Measurements from ENCODE around the gene C2orf80. TPM values are rescaled to one million over a fixed set of nuclear protein-coding genes. Genes with fewer than 3 reads are reported as not detected.
"Not testable (repeated sequence)": the region's sequence is repeated elsewhere in the genome, so short reads cannot be mapped to it uniquely, and the experiment has no call there.

The C2orf80 gene
- total RNA-seq, result 100 to 1,000 TPM in 1 of 8 experiments, 10 to 100 TPM in 4, 1 to 10 TPM in 2, under 1 TPM in 1; 0.61 to 217 (median 12.9) TPM

DNA sequence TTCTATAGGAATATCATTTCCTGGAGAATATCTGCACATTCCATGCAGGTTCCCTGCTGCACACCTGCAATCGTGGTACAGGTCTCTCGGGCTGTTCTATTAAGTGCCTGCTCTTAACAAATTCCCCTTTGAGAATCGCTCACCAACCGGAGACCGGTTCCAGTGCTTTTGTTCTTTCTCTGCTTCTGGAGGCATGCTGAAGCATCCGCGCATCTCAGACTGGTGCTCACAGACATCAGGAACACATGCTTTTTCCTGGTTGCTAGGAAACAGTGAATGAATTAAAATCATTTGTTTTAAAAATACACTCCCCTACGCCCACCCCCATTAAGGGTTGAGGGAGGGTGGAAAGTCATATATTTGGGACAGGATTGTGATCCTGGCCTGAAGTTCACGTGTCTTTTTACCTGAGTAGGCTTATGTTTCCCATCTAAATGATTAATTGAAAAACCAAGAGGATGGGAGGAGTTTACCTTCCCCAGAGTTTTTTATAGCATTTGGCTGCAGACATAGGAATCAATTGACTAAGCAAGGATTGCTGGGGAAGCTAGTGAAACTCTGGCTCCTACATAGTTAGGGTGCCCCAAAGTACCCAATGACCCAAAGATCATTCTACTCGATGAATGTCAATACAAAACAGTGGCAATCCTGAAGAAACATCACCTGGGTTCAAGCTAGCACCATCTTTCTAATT lies at the start of gene C2orf80:
TSS of gene C2orf80 (minus strand) at position 221 of the 694 bp plus-strand sequence. CDS start 3,044 bp downstream, outside the sequence.
- 0 to 36% (median 10%) methylated on average over 1 to 8 of the region's 10 CpGs; no CpG with 5 or more reads in 1 of the 10 experiments for WGBS, 10 experiments
- peak; percentile 8 to 90 (median 86) for ATAC-seq (replicated peaks in 6 of 8)
- Histone ChIP-seq H3K27ac (peak within 1 kb of the TSS; percentile 75 to 81), H3K4me3 (peak within 1 kb of the TSS; percentile 27 to 43 (median 36)), H3K4me1 (replicated peaks in 1 of 2) (peaks cover 13 to 19% of the 10 kb centered on the region in 2 donors)
- in situ Hi-C loops (cut with MboI; ENCODE audit: low pct_unique_long_range_greater_than_20kb in 2 of 9, low sequenced_read_pairs in 9 of 9, unreplicated experiment in 9 of 9), result no loop called here

DNA sequence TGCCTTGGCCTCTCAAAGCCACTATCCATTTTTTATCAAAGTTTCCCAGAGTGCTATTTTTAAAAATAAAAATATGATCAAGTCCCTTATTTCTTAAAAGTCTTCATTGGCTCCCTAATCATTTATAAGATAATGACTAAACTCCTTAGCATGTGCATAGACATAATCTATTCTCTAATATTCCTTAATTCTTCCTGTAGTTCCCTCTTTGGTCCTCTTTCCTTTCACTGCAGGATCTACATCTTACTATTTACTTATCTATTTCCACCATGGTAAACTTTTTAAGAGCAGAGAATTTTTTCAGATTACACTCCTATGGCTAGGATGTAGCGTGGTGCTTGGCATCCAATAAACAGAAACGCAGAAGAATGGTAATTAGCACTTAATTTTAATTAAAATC lies 46.0 kb upstream of the C2orf80 start:
- no peak for ATAC-seq (replicated peaks in 6 of 8)
- Histone ChIP-seq H3K4me3 (no peak overlapping the region), H3K4me1 (replicated peaks in 1 of 2) (no peaks in the 10 kb centered on the region), H3K27ac (no peak overlapping the region)
- in situ Hi-C loops (cut with MboI; ENCODE audit: low pct_unique_long_range_greater_than_20kb in 2 of 9, low sequenced_read_pairs in 9 of 9, unreplicated experiment in 9 of 9), result no loop called here
- WGBS, 10 experiments, result 67 to 100% (median 90%) methylated on average over 2 of the region's 2 CpGs; no CpG with 5 or more reads in 1 of the 10 experiments

DNA sequence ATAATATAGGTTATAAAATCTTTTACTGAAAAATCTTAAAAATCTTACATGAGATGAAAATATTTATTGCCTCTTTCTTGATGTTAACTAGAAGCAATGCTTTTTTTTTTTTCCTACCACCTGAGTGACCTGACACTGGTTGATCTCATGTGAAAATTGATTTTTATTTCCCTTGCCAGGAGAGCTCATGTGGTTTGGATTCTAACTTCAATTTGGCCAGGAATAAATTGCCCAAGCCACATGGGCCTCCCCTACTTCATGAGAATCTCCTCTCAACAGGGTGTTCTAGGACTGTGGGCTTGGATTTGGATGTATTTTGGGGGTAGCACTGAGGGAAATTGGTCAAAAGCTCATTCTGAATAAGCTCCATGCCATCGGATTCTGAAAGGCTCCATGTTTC lies 45.0 kb upstream of the C2orf80 start:
- in situ Hi-C loops (cut with MboI; ENCODE audit: low pct_unique_long_range_greater_than_20kb in 2 of 9, low sequenced_read_pairs in 9 of 9, unreplicated experiment in 9 of 9), result no loop called here
- 60 to 100% (median 100%) methylated on average over 1 of the region's 1 CpG; no CpG with 5 or more reads in 6 of the 10 experiments for WGBS, 10 experiments
- H3K4me1 ChIP-seq (replicated peaks in 1 of 2), result no peaks in the 10 kb centered on the region
- H3K27ac ChIP-seq, result no peak overlapping the region
- H3K4me3 ChIP-seq, result no peak overlapping the region
- peak in 1 of 8 experiments; percentile 16 for ATAC-seq (replicated peaks in 6 of 8)

DNA sequence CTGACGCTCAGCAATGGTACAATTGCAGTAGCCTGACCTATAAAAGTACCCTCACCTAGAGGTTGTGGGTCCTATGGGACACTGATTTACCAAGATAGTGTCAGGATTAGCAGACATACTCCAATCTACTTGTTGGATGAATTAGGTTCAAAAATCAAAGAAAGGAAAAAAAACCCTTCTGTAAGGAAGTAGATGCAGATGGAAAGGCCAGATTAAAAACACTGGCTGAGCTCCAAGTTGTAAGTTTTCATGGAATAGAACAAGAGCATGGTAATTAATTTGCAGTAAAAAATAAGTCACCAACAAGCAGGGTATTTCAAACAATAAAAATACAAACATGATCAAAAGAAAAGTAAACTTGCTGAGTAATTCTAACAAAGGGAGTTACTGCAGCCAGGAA lies 38.6 kb upstream of the C2orf80 start:
- WGBS, 10 experiments, result 33 to 100% (median 80%) methylated on average over 1 of the region's 1 CpG; no CpG with 5 or more reads in 3 of the 10 experiments
- no peak for ATAC-seq (replicated peaks in 6 of 8)
- Histone ChIP-seq H3K4me1 (replicated peaks in 1 of 2) (no peaks in the 10 kb centered on the region), H3K27ac (no peak overlapping the region), H3K4me3 (no peak overlapping the region)
- in situ Hi-C loops (cut with MboI; ENCODE audit: low pct_unique_long_range_greater_than_20kb in 2 of 9, low sequenced_read_pairs in 9 of 9, unreplicated experiment in 9 of 9), result no loop called here

DNA sequence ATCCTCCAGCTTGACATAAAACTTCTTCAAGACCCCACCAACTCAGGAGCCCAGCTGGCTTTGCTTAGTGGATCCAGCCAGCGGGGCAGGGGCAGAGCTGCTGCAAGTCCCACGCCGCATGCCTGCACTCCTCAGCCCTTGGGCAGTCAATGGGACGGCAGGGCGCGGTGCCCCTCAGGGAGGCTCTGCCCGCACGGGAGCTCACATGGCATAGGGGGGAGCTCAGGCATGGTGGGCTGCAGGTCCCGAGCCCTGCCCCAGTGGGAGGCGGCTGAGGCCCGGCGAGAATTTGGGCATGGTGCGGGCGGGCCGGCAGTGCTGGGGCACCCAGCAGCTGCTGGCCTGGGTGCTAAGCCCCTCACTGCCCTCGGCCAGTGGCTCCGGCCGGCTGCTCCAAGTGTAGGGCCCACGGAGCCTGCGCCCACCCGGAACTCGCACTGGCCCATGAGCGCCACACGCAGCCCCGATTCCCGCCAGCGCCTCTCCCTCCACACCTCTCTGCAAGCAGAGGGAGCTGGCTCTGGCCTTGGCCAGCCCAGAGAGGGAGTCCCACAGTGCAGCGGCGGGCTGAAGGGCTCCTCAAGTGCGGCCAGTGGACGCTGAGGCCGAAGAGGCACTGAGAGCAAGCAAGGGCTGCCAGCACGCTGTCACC lies 37.9 kb upstream of the C2orf80 start:
- in situ Hi-C loops (cut with MboI; ENCODE audit: low pct_unique_long_range_greater_than_20kb in 2 of 9, low sequenced_read_pairs in 9 of 9, unreplicated experiment in 9 of 9), result no loop called here
- no peak overlapping the region for H3K27ac ChIP-seq
- ATAC-seq (replicated peaks in 6 of 8), result no peak
- H3K4me3 ChIP-seq, result no peak overlapping the region
- 60 to 100% (median 100%) methylated on average over 2 to 6 of the region's 33 CpGs; no CpG with 5 or more reads in 5 of the 10 experiments for WGBS, 10 experiments
- no peaks in the 10 kb centered on the region for H3K4me1 ChIP-seq (replicated peaks in 1 of 2)

DNA sequence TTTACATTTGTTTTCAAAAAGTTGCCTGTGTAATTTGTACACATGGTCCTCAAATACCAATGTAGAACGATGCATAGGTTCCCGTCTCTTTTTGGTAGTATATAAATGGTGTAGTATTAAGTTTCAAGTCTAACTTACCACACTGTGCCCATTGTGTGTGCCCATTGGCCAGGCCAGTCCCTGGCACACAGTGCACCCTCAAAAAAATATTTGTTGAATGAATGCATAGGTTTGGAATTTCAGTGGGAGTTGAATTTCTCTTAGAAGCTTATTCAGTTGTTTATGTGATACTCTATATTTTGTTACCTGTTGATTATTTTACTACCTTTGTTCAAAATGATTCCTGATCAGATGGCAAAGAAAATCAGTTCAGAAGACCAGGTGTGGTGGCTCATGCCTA lies 35.0 kb upstream of the C2orf80 start:
- 86 to 100% (median 100%) methylated on average over 1 to 2 of the region's 2 CpGs; no CpG with 5 or more reads in 1 of the 10 experiments for WGBS, 10 experiments
- ATAC-seq (replicated peaks in 6 of 8), result no peak

DNA sequence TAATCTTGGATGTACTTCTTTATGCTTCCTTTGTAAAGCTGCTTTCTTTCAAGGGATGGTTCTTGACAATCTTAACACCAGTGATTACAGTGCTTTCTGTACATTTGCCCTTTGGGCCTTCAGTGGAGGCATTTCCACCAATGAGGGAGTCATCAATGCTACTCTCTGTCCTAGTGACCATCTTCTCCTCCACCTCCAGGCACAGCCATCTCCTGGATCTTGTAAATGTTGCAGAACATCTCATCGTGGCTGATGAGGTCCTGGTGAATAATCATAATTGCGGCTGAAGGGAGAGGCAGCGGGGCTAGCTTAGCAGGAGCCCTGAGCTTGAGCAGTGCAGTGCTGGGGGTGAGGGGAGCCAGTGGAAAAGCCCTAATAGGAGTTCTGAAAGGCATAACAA lies 32.5 kb upstream of the C2orf80 start:
- H3K4me3 ChIP-seq, result no peak overlapping the region
- WGBS, 10 experiments, result 33 to 92% (median 72%) methylated on average over 1 to 3 of the region's 3 CpGs; no CpG with 5 or more reads in 6 of the 10 experiments
- H3K27ac ChIP-seq, result no peak overlapping the region
- in situ Hi-C loops (cut with MboI; ENCODE audit: low pct_unique_long_range_greater_than_20kb in 2 of 9, low sequenced_read_pairs in 9 of 9, unreplicated experiment in 9 of 9), result no loop called here
- peak in 5 of 8 experiments; percentile 43 to 100 (median 65) for ATAC-seq (replicated peaks in 6 of 8)
- no peaks in the 10 kb centered on the region for H3K4me1 ChIP-seq (replicated peaks in 1 of 2)

More for the DNA sequence above, 35.0 kb upstream of the C2orf80 start:
- in situ Hi-C loops (cut with MboI; ENCODE audit: low pct_unique_long_range_greater_than_20kb in 2 of 9, low sequenced_read_pairs in 9 of 9, unreplicated experiment in 9 of 9), result no loop called here
- no peaks in the 10 kb centered on the region for H3K4me1 ChIP-seq (replicated peaks in 1 of 2)
- H3K27ac ChIP-seq, result no peak overlapping the region
- H3K4me3 ChIP-seq, result no peak overlapping the region

DNA sequence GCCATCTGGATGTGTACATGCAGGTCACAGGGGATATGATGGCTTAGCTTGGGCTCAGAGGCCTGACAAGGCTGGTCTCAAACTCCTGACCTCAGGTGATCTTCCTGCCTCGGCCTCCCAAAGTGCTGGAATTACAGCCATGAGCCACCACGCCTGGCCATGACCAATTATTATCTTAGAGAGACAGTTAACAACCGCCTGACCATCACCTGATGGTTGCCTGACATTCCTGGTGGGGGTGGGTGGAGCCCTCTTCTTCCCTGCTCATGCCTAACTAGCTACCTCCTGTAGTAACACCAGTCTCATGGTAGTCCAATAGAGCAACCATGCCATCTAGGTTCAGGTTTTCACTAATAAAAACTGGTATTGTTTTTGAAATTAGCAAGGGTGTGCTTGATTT lies 32.0 kb upstream of the C2orf80 start:
- in situ Hi-C loops (cut with MboI; ENCODE audit: low pct_unique_long_range_greater_than_20kb in 2 of 9, low sequenced_read_pairs in 9 of 9, unreplicated experiment in 9 of 9); ATAC-seq (replicated peaks in 6 of 8); H3K4me3 ChIP-seq; H3K4me1 ChIP-seq (replicated peaks in 1 of 2); H3K27ac ChIP-seq: not testable (repeated sequence)
- WGBS, 10 experiments, result 83 to 100% (median 100%) methylated on average over 1 of the region's 3 CpGs; no CpG with 5 or more reads in 7 of the 10 experiments

DNA sequence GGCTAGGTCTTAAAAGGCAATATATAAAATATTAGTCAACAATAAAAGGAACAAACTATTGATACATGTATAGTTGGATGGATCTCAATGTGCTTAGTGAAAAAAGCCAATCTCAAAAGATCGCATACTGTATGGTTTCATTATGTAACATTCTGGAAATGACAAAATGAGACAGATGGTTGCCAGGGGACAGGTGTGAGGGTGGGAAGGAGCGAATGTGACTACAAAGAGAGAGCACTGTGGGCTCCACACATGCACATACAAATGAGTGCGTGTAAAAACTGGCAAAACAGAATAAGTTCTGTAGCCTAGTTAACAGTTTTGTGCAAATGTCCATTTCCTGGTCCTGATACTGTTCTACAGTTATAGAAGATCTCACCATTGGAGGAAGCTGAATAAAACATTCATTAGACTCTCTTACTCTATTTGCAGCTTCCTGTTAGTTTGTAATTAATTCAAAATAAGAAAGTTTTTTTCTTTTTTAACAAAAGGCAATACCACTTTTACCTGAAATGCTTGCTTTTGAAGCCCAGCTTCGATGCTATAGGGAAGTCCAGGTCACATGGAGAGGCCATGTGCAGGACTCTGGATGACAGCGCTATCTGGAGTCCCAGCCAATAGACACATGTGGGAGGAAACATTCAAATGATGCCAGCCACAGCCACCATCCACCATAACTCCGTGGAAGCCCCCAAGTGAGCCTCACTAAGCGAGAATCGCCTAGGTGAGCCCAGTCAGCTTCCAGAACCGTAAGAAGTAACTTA lies 21.0 kb upstream of the C2orf80 start:
- Histone ChIP-seq H3K4me3 (no peak overlapping the region), H3K4me1 (replicated peaks in 1 of 2) (no peaks in the 10 kb centered on the region), H3K27ac (no peak overlapping the region)
- in situ Hi-C loops (cut with MboI; ENCODE audit: low pct_unique_long_range_greater_than_20kb in 2 of 9, low sequenced_read_pairs in 9 of 9, unreplicated experiment in 9 of 9), result no loop called here
- peak in 1 of 8 experiments; percentile 7 for ATAC-seq (replicated peaks in 6 of 8)
- 27 to 100% (median 89%) methylated on average over 1 to 8 of the region's 9 CpGs for WGBS, 10 experiments

DNA sequence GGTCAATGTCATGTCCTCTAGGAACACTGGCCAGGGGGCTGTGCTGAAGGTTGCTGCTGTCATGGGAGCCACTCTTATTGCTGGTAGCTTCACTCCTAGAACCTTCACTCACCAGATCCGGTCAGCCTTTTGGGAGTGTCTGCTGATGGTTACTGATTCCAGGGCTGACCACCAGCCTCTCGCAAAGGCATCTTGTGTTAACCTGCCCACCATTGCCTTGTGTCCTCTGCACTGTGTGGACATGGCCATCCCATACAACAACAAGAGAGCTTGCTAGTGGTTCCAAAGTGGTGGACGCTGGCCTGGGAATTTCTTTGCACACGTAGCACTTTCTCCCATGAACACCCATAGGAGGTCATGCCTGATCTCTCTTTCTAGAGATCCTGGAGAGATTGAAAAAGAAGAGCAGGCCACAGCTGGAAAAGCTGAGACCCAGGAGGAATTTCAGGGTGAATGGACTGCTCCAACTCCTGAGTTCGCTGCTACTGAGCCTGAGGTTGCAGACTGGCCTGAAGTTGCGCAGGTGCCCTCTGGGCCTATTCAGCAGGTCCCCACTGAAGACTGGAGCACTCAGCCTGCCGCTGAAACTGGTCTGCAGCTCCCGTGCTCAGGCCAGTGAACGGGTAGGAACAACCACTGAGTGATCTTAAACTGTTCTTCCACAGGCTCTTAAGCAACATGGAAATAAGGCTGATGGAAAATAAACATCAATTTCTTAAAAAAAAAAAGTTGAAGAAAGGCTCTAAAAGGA lies 18.7 kb upstream of the C2orf80 start:
- peak in 1 of 8 experiments; percentile 32 for ATAC-seq (replicated peaks in 6 of 8)
- H3K4me1 ChIP-seq (replicated peaks in 1 of 2), result no peaks in the 10 kb centered on the region
- 65 to 100% (median 86%) methylated on average over 1 to 7 of the region's 9 CpGs; no CpG with 5 or more reads in 3 of the 10 experiments for WGBS, 10 experiments
- H3K4me3 ChIP-seq, result no peak overlapping the region
- no peak overlapping the region for H3K27ac ChIP-seq
- in situ Hi-C loops (cut with MboI; ENCODE audit: low pct_unique_long_range_greater_than_20kb in 2 of 9, low sequenced_read_pairs in 9 of 9, unreplicated experiment in 9 of 9), result no loop called here

DNA sequence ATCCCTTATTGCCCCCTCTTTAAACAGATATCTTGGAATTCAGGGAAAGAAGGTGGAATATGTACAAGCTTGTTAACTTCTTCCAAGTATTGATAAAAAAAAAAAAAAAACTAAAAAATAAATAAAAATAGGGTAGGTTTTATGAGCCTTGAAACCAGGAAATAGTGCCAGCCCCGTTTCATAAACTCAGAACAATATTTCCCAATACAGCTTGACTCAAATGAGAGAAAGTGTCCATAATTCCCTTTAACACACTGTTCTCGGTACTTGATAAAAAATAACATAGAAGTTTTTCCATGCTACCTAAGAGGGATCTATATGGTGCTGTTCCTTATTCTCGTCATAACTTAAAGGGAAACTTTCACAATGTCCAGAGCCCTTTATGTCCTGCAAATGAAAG lies 17.9 kb upstream of the C2orf80 start:
- ATAC-seq (replicated peaks in 6 of 8), result peak in 1 of 8 experiments; percentile 3
- in situ Hi-C loops (cut with MboI; ENCODE audit: low pct_unique_long_range_greater_than_20kb in 2 of 9, low sequenced_read_pairs in 9 of 9, unreplicated experiment in 9 of 9), result no loop called here
- H3K27ac ChIP-seq, result no peak overlapping the region
- WGBS, 10 experiments, result 39 to 100% (median 87%) methylated on average over 1 to 3 of the region's 3 CpGs
- H3K4me1 ChIP-seq (replicated peaks in 1 of 2), result no peaks in the 10 kb centered on the region
- no peak overlapping the region for H3K4me3 ChIP-seq

DNA sequence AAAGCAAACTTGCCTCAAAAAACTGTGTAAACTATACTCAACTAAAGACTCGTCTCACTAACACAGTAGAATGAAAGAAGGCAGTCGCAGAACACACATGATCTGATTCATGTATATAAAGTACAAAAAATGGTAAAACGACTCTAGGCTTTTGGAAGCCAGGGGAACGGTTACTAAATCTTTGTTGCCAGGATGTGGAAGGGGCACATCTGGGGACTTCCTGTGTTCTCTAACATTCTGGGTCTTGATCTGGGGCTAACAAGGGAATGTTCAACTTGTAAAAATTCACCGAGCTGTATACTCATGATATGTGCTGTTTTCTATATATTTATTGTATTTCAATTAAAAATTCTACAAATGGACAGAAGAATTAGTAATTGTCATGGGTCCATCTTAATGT lies 14.3 kb upstream of the C2orf80 start:
- no peaks in the 10 kb centered on the region for H3K4me1 ChIP-seq (replicated peaks in 1 of 2)
- no peak overlapping the region for H3K4me3 ChIP-seq
- in situ Hi-C loops (cut with MboI; ENCODE audit: low pct_unique_long_range_greater_than_20kb in 2 of 9, low sequenced_read_pairs in 9 of 9, unreplicated experiment in 9 of 9), result no loop called here
- ATAC-seq (replicated peaks in 6 of 8), result no peak
- H3K27ac ChIP-seq, result no peak overlapping the region
- 38 to 100% (median 78%) methylated on average over 1 to 5 of the region's 5 CpGs; no CpG with 5 or more reads in 1 of the 10 experiments for WGBS, 10 experiments

All from motor neuron (in vitro differentiated cells).